ENCODE results near the gene UNC5A. TPM values are rescaled to one million over a fixed set of nuclear protein-coding genes. Genes with fewer than 3 reads are reported as not detected.

UNC5A gene
- total RNA-seq, 1 experiment from 2014 or later = 0.13 TPM

DNA sequence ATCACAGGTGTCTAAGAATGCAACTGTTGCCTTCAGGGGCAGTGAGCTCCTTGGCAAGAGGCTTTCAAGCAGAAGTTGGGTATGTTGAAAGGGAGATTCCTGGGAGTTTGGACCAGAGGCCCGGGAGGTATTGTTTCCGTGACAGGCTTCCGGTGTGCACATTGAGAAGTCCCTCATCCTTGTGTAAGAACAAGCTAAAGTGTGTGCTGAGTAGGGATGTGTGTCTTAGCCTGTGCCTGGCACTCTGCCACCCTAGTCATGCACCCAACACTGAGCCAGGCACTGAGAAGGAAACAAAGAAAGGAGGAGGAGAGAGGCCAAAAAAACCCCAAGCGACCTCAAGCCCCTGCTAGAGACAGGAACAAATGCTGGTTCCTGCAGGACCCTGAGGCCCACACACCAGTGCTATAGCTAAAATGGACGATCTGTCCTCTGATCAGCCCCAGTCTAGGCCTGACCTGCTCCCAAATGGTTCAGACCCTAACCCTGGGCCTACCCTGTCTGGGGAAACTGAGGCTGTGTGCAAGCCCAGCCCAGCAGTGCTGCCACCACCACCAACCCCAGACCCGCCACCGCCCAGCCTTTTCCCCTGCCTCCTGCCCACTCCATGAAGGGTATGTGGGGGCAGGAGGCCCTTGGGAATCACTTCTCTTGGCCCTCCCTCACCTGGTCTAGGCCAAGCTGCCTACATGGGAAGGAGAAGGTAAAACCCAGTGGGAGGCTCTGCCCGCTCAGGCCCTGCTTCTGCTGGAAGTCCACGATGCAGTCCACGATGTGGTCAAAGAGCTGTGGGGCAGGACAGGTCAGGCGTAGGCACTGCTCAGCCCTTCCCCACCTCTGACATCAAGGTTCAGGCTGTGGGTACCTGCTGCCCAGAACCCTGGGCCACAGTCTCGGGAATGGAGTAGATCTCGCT, 76.2 kb downstream of the UNC5A start:
- TF ChIP-seq TCF7L2 (IDR thresholded peaks at IDR 0.05; ENCODE audit: low read depth, low read length) = no peak
- TF ChIP-seq REST (IDR thresholded peaks at IDR 0.05; ENCODE audit: insufficient read depth in 1 of 2, low read depth in 2 of 2, low read length in 1 of 2) = no peak
- TF ChIP-seq POLR2AphosphoS5 (IDR thresholded peaks at IDR 0.05; ENCODE audit: low read depth, low read length) = no peak
- TF ChIP-seq, protein P1, sequence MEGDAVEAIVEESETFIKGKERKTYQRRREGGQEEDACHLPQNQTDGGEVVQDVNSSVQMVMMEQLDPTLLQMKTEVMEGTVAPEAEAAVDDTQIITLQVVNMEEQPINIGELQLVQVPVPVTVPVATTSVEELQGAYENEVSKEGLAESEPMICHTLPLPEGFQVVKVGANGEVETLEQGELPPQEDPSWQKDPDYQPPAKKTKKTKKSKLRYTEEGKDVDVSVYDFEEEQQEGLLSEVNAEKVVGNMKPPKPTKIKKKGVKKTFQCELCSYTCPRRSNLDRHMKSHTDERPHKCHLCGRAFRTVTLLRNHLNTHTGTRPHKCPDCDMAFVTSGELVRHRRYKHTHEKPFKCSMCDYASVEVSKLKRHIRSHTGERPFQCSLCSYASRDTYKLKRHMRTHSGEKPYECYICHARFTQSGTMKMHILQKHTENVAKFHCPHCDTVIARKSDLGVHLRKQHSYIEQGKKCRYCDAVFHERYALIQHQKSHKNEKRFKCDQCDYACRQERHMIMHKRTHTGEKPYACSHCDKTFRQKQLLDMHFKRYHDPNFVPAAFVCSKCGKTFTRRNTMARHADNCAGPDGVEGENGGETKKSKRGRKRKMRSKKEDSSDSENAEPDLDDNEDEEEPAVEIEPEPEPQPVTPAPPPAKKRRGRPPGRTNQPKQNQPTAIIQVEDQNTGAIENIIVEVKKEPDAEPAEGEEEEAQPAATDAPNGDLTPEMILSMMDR (IDR thresholded peaks at IDR 0.05) = no peak
- TF ChIP-seq SIN3A (IDR thresholded peaks at IDR 0.05; ENCODE audit: borderline replicate concordance, insufficient read depth, low read depth, low read length) = no peak
- H3K27ac ChIP-seq (ENCODE audit: low read length) = no peak overlapping the region
- H3K27me3 ChIP-seq (ENCODE audit: control insufficient read depth, insufficient read depth, low read length) = no peaks in the 10 kb centered on the region
- ATAC-seq (no peak), DNase-seq (ENCODE audit: low read depth, low spot score) (no peak)
- BruUV-seq (replicated peaks) = no TSS peak
- no peaks in the 10 kb centered on the region for H3K36me3 ChIP-seq (ENCODE audit: control insufficient read depth, insufficient read depth, low read length)
- CTCF ChIA-PET = interaction anchor here (0.8 kb wide), 1 partner anchor 226 kb away, joined by 3 read pairs; no protein-coding TSS in a partner anchor
- in situ Hi-C loops (cut with HindIII; ENCODE audit: low pct_unique_long_range_greater_than_20kb, low sequenced_read_pairs) = no loop called here
- POLR2A ChIA-PET = no interaction called here
- intact Hi-C loops (cut with micrococcal nuclease; ENCODE audit: unreplicated experiment) = no loop called here
- H3K4me3 ChIP-seq (ENCODE audit: low read depth in 2 of 2, low read length in 2 of 2) = no peak overlapping the region
- H3K9me3 ChIP-seq (ENCODE audit: control insufficient read depth, insufficient read depth, low read depth, low read length) = no peaks in the 10 kb centered on the region
- H3K4me1 ChIP-seq (ENCODE audit: control insufficient read depth, insufficient read depth, low read length) = no peaks in the 10 kb centered on the region

DNA sequence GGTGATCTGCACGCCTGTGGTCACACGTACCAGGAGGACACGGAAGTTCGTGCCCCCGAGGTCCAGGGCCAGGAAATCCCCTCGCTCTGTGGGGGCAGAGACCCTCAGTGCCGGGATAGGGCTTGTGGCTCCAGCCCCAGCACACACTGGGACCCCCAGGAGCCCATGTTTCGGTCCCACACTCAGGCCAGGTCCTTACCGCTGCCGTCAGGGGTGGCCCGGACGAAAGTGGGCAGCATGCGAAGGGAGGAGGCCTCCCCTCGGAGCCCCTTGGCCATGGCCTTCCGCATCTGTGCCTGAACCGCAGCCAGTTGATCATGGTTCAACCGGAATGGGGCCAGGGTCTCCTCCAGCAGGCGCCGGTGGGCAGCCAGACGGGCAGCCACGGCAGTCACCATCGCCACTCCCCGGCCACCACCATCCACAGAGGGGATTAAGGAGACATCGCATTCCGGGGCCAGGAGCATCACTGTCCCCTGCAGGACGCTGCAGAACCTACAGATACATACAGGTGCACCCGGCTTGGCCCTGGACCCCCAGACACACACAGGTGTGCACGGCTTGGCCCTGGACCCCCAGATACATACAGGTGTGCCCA, 77.0 kb downstream of the UNC5A start:
- no peaks in the 10 kb centered on the region for H3K36me3 ChIP-seq (ENCODE audit: control insufficient read depth, insufficient read depth, low read length)
- H3K27ac ChIP-seq (ENCODE audit: low read length) = no peak overlapping the region
- DNase-seq (ENCODE audit: low read depth, low spot score) (no peak), ATAC-seq (no peak)
- intact Hi-C loops (cut with micrococcal nuclease; ENCODE audit: unreplicated experiment) (no loop called here), in situ Hi-C loops (cut with HindIII; ENCODE audit: low pct_unique_long_range_greater_than_20kb, low sequenced_read_pairs) (no loop called here)
- ChIA-PET CTCF (no interaction called here), POLR2A (no interaction called here)
- H3K9me3 ChIP-seq (ENCODE audit: control insufficient read depth, insufficient read depth, low read depth, low read length) = no peaks in the 10 kb centered on the region
- H3K4me3 ChIP-seq (ENCODE audit: low read depth in 2 of 2, low read length in 2 of 2) = no peak overlapping the region
- no peak for TF ChIP-seq TCF7L2 (IDR thresholded peaks at IDR 0.05; ENCODE audit: low read depth, low read length)
- TF ChIP-seq REST (IDR thresholded peaks at IDR 0.05; ENCODE audit: insufficient read depth in 1 of 2, low read depth in 2 of 2, low read length in 1 of 2) = no peak
- TF ChIP-seq SIN3A (IDR thresholded peaks at IDR 0.05; ENCODE audit: borderline replicate concordance, insufficient read depth, low read depth, low read length) = no peak
- TF ChIP-seq, protein P1 (IDR thresholded peaks at IDR 0.05) = no peak
- no peak for TF ChIP-seq POLR2AphosphoS5 (IDR thresholded peaks at IDR 0.05; ENCODE audit: low read depth, low read length)
- no peaks in the 10 kb centered on the region for H3K4me1 ChIP-seq (ENCODE audit: control insufficient read depth, insufficient read depth, low read length)
- no peaks in the 10 kb centered on the region; the same call in 1 of the 2 replicates for H3K27me3 ChIP-seq (ENCODE audit: control insufficient read depth, insufficient read depth, low read length)
- no TSS peak for BruUV-seq (replicated peaks)
